Right hindlimb (tissue), 1 donor: ENCODE measurements around the gene CLEC11A.
"Not testable (repeated sequence)": the region's sequence is repeated elsewhere in the genome, so short reads cannot be mapped to it uniquely, and the experiment has no call there.

Experiments used
- DNase-seq: peaks from one replicate; pipeline ENCODE4 v3.0.0-alpha.2; 2018

Gene CLEC11A

GRCh38 chr19:50723735-50724521 is 764 bp downstream of the CLEC11A start:
- no peak for DNase-seq

DNA sequence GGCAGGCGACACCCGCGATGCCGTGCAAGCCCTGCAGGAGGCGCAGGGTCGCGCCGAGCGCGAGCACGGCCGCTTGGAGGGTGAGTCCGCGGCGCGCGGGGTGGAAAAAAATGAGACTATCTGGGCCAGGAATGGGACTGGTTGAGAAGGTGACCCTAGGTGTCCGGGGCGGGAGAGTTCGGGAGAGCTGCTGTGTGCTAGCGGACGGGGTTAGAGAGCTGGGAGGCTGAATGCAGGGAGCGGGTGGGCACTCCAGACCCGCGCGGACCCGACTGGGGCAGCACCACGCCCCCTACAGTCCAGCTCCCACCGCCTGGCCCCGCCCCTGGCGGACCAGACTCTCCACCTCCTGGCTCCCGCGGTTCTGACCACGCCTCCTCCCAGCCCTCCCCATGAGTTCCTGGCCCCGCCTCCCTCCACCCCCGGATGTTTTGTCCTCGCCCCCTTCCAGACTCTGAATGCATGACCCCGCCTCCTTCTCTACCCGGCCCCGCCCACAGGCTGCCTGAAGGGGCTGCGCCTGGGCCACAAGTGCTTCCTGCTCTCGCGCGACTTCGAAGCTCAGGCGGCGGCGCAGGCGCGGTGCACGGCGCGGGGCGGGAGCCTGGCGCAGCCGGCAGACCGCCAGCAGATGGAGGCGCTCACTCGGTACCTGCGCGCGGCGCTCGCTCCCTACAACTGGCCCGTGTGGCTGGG is 1.5 kb downstream of the CLEC11A start:
- DNase-seq: peak; percentile 100

DNA sequence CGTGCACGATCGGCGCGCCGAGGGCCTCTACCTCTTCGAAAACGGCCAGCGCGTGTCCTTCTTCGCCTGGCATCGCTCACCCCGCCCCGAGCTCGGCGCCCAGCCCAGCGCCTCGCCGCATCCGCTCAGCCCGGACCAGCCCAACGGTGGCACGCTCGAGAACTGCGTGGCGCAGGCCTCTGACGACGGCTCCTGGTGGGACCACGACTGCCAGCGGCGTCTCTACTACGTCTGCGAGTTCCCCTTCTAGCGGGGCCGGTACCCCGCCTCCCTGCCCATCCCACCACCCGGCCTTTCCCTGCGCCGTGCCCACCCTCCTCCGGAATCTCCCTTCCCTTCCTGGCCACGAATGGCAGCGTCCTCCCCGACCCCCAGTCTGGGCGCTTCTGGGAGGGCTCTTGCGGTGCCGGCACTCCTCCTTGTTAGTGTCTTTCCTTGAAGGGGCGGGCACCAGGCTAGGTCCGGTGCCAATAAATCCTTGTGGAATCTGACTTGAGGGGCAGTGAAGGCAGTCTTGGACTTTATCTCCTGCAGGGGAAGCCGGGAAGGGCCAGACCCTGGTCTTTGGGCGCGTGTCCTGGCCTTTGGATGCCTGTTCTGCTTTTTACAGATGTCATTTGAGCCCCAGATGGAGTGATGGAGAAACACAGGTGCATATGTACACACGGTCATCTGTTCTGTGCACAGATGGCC is 2.2 kb downstream of the CLEC11A start:
- no peak for DNase-seq

DNA sequence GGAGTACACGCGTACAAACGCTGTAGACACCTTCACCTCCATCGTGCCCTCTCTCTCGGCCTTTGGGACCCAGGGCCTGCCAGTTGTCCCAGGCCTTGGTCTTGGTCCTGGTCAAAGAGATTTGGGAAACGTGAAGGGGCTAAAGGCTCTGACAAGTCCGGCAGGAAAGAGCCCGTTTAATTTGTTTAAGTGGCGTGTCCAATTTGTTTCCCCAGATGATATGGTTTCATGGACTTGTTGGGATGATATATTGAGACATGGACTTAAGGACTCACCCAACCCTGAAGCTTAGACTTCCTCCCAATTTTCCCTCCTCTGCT is 2.7 kb downstream of the CLEC11A start:
- no peak for DNase-seq

DNA sequence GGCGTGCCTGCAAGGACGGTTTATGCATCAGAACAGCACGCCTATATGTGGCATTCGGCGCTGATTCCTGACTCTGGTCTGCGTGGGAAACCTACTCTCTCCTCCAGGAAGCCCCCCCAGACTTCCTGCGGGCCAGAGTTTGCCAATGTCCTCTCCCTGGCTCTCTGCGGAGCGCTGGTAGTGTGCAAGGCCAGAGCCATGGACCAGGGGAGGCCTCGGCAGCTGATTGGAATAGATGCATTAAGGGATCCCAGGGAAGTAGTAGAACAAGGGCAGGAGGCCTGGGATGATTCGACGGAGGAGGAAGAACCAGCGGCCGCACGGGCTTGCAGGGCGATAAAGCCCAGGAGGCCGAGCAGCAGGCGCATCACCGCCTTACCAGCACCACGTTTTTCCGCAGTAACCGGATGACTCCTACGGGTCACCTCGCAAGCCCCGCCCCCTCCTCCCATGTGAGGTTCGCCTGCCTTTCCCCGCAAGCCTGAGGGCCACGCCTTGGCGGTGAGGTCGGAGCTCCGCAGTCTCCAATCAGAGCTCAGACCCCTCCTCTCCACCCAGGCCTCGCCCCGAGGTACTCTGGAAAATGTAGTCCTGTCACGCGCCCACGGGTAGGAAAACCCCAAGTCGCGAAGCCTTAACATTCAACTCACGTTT is 5.0 kb downstream of the CLEC11A start:
- DNase-seq: peak; percentile 87

- DNase-seq: no peak
Measured at GRCh38 chr19:50729894-50730293, 6.7 kb downstream of the CLEC11A start.

- no peak for DNase-seq
Measured at GRCh38 chr19:50735869-50736268, 12.7 kb downstream of the CLEC11A start.

DNA sequence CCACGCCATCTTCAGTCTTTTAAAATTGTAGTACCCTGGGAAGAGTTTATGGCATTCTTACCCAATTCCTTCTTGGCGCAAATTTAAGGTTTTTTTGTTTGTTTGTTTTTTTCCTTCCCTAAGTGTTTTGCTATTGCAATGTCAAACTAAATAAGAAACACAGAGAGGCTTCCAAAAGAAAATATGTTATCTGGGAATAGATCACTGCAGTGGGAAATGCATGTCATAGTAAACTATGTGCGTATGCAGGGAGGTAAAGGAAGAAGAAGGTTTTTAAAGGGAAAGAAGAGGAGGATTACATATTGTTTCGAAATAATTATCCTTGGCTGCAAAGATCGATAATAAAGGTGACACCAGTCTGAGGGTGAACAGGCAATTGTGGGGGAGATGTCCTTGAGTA is 13.2 kb downstream of the CLEC11A start:
- DNase-seq: no peak

DNA sequence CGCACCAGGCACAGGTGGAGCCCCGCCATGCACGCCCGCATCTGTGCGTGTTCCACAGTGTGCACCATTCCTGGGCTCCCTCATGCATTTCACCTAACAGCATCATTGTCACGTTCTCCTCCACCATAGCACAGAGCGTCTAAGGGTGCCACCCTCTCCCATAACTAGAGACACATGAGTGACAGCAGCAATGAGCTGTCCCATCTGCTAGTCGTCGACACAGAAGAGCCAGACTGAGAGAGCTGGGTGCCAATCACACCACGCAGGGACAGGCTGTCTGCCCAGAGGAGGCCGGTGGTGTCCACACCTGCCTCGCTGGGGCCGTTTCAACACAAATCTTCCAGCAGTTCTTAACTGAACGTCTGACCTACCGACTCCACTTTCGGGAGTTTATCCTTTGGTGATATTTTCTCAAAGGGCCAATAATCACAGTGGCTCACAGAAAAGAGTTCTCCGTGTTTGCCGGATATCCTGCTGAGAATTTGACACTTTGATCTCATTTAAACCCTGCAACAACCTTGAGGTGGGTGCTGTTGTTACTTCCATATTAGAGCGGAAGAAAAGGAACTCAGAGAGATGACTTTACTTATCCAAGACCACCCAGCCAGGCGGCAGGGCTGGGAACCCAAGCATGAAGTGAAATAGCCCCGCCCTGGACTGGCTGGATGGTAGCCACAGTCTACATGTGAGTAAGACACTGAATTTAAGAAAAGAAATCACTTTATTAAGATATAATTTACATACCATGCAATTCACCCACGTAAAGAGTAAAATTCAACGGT is 16.2 kb downstream of the CLEC11A start:
- DNase-seq: no peak

DNA sequence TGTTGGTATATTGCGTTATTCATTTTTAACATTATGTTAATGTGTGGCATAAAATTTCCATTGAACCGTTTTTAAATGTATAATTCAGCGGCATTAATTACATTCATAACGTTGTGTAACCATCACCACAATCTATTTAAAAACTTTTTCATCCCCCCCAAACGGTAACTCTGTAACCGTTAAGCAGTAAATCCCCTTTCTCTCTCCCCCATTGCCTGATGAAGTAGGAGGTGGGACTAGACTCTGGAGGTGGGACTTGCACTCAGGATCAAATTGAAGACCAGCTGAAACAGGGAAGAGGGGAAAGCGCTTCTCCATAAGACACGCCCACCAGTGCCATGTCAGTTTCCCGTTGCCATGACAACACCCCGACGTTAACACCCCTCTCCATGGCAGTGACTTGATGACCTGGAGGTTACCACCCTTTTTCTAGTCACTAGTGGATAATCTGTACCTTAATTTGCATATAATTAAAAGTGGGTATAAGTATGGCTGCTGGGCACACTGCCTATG is 16.8 kb downstream of the CLEC11A start:
- no peak for DNase-seq

GRCh38 chr19:50741179-50741933 is 18.2 kb downstream of the CLEC11A start:
- no peak for DNase-seq

- DNase-seq: no peak
Measured at GRCh38 chr19:50743537-50743936, 20.4 kb downstream of the CLEC11A start.

- no peak for DNase-seq
Measured at GRCh38 chr19:50745221-50745620, 22.1 kb downstream of the CLEC11A start.

DNA sequence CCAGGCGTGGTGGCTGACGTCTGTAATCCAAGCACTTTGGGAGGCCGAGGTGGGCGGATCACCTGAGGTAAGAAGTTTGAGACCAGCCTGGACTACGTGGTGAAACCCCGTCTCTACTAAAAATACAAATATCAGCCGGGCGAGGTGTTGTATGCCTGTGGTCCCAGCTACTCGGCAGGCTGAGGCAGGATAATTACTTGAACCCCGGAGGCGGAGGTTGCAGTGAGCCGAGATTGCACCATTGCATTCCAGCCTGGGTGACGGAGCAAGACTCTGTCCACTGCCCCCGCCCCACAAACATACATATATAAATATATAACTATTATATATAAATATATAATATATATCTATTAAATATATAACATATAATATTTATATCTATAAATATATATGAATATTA is 24.0 kb downstream of the CLEC11A start:
- DNase-seq: not testable (repeated sequence)

- no peak for DNase-seq
Measured at GRCh38 chr19:50749490-50749889, 26.3 kb downstream of the CLEC11A start.

DNA sequence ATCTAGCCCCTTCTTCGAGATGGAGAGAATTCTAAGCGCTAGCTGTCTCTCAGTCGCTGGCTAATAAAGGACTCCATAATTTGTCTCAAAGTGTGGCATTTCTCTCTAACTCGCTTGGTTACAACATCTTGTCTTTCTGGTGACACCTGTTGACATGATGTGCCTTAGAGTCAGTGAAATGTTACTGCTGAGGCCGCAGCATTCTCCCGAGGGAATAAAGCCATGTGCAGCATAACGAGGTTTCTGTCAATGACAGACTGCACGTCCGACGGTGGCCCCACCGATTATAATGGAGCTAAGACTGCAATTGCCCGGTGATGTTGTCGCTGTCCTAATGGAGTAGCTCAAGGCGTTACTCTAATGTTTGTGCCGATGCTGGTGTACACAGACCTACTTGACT is 26.8 kb downstream of the CLEC11A start:
- DNase-seq: no peak

DNA sequence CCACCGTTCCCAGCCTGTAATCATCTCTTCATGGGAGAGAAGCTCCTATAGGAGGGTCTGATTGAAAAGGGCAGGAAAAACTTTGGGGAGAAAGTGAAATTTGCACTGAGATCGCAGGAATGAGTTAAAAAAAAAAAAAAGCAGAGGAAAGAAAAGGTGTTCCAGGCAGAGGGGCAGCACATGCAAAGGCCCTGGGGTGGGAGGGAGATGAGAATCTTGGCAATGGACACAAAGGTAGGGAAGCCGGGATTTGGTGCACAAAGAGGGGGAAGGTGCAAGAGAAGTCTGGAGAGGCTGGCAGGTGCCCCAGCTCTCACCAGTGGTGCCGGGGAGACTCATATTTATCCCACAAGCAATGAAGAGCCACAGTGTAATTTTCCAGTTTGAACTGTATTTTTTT is 30.7 kb downstream of the CLEC11A start:
- DNase-seq: no peak

- DNase-seq: not testable (repeated sequence)
Measured at GRCh38 chr19:50756244-50756643, 33.1 kb downstream of the CLEC11A start.

DNA sequence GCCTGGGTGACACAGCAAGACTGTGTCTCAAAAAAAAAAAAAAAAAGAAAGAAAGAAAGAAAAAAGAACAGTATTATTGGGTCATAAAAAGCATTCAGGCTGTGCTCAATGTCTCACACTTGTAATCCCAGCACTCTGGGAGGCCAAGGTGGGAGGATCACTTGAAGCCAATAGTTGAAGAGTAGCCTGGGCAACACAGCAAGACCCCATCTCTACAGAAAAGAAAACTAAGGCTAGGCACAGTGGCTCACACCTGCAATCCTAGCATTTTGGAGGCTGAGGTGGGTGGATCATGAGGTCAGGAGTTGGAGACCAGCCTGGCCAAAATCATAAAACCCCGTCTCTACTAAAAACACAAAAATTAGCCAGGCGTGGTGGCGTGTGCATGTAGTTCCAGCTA is 34.5 kb downstream of the CLEC11A start:
- DNase-seq: not testable (repeated sequence)

GRCh38 chr19:50759076-50759475 is 35.9 kb downstream of the CLEC11A start:
- DNase-seq: not testable (repeated sequence)

DNA sequence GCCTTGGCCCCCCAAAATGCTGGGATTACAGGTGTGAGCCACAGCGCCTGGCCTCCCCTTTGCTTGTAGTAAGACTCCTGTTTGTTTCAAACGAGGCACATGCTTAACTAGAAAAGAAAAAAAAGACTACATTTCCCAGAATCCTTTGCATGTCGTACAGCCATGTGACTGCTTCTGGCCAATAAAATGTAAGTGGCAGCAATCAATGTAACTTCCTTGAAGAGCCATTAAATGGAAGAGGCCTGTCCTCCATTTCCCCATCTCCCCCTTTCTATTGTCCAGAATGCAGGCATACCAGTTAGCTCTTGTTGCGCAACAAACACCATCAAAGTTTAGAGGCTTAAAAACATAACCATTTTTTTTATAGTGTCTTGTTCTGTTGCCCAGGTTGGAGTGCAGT is 36.7 kb downstream of the CLEC11A start:
- no peak for DNase-seq

GRCh38 chr19:50761501-50761900 is 38.3 kb downstream of the CLEC11A start:
- DNase-seq: not testable (repeated sequence)
